Gastroesophageal sphincter (tissue), 4 donors: ENCODE data around the gene ERC1. TPM values are rescaled to one million over a fixed set of nuclear protein-coding genes. Genes with fewer than 3 reads are reported as not detected.
"Not testable (repeated sequence)": the region's sequence is repeated elsewhere in the genome, so short reads cannot be mapped to it uniquely, and the experiment has no call there.

Source experiments
- ATAC-seq: fragments of 150-250 bp; one replicate; pipeline ENCODE4 v1.9.1; 2016; ENCODE audit warnings: mild to moderate bottlenecking, moderate library complexity
- H3K27ac ChIP-seq, 4 donors: fragments of 200-600 bp; sonication (generic) in 3 of 4; 1 replicate in 3 of 4; 2 replicates in 1 of 4; pipeline ENCODE4 v1.5.1; 2016 to 2019
- H3K27me3 ChIP-seq: fragments of 200-600 bp; sonication (generic); one replicate; pipeline ENCODE4 v1.5.1; 2019
- H3K36me3 ChIP-seq, 2 donors: fragments of 200-600 bp; sonication (generic); one replicate each; pipeline ENCODE4 v1.5.1; 2019; ENCODE audit warnings: control low read depth in 1 of 2
- H3K4me1 ChIP-seq, 3 donors: fragments of 200-600 bp; sonication (generic); 1 replicate in 2 of 3; 2 replicates in 1 of 3; pipeline ENCODE4 v1.5.1; 2016 to 2019; ENCODE audit warnings: control low read depth in 2 of 3
- H3K4me3 ChIP-seq, 2 donors: fragments of 200-600 bp; sonication (generic); one replicate each; pipeline ENCODE4 v1.5.1; 2019; ENCODE audit warnings: mild to moderate bottlenecking in 1 of 2, moderate library complexity in 1 of 2
- H3K9me3 ChIP-seq, 3 donors: fragments of 200-600 bp; sonication (generic); one replicate each; pipeline ENCODE4 v1.5.1; 2017 to 2019; ENCODE audit warnings: control low read depth in 2 of 3
- EP300 ChIP-seq: sonication (generic); formaldehyde crosslinking; IDR thresholded peaks from one replicate; pipeline ENCODE4 v1.6.1; 2017; ENCODE audit warnings: antibody characterized with exemption, mild to moderate bottlenecking
- POLR2A ChIP-seq, 2 donors: fragments of 450-650 bp; IDR thresholded peaks; one replicate each; pipeline ENCODE4 v1.6.1; 2017; ENCODE audit warnings: antibody characterized with exemption in 2 of 2, mild to moderate bottlenecking in 2 of 2, moderate library complexity in 1 of 2
- POLR2AphosphoS5 ChIP-seq: sonication (generic); formaldehyde crosslinking; IDR thresholded peaks from one replicate; pipeline ENCODE4 v1.6.1; 2017; ENCODE audit warnings: antibody characterized with exemption
- WGBS, 2 donors: methylation state at CpG; one replicate each; pipeline ENCODE4 v1.1.5; 2018; ENCODE audit warnings: low coverage in 1 of 2; 5-methylcytosine and 5-hydroxymethylcytosine counted together
- total RNA-seq, 4 donors: library from RNA; depleted of rRNA; stranded (reverse); fragments of >200 nt; gene quantifications; one replicate each; pipeline ENCODE4 v1.1.0, GENCODE V29; 2016
- TF ChIP-seq, protein P1 (sequence below), 4 experiments: fragments of 200-600 bp in 2 of 4; fragments of 450-650 bp in 2 of 4; sonication (generic) in 1 of 4; IDR thresholded peaks; one replicate each; pipeline ENCODE4 v1.5.1; 2017 to 2019; ENCODE audit warnings: antibody characterized with exemption in 4 of 4, mild to moderate bottlenecking in 2 of 4, moderate library complexity in 2 of 4

The ERC1 gene
- total RNA-seq, 4 donors from 2014 or later = 38.3 to 80.2 (median 58.4) TPM

GRCh38 chr12:997505-997904 is 6.5 kb downstream of the ERC1 start:
- no peaks in the 10 kb centered on the region for H3K27me3 ChIP-seq
- peak overlapping the region in 1 of 4 donors; percentile 1 for H3K27ac ChIP-seq
- ATAC-seq = no peak
- H3K9me3 ChIP-seq = no peaks in the 10 kb centered on the region
- H3K4me3 ChIP-seq = no peak overlapping the region
- peaks cover 0 to 62% (median 4%) of the 10 kb centered on the region in 3 donors for H3K4me1 ChIP-seq
- 60% methylated on average over 1 of the region's 1 CpG; no CpG with 5 or more reads in 1 of the 2 donors for WGBS, 2 donors
- H3K36me3 ChIP-seq = no peaks in the 10 kb centered on the region
- TF ChIP-seq, protein P1, sequence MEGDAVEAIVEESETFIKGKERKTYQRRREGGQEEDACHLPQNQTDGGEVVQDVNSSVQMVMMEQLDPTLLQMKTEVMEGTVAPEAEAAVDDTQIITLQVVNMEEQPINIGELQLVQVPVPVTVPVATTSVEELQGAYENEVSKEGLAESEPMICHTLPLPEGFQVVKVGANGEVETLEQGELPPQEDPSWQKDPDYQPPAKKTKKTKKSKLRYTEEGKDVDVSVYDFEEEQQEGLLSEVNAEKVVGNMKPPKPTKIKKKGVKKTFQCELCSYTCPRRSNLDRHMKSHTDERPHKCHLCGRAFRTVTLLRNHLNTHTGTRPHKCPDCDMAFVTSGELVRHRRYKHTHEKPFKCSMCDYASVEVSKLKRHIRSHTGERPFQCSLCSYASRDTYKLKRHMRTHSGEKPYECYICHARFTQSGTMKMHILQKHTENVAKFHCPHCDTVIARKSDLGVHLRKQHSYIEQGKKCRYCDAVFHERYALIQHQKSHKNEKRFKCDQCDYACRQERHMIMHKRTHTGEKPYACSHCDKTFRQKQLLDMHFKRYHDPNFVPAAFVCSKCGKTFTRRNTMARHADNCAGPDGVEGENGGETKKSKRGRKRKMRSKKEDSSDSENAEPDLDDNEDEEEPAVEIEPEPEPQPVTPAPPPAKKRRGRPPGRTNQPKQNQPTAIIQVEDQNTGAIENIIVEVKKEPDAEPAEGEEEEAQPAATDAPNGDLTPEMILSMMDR (IDR thresholded peaks at IDR 0.05) = no peak
- TF ChIP-seq EP300 (no peak), POLR2A (IDR thresholded peaks at IDR 0.05) (no peak), POLR2AphosphoS5 (no peak)

GRCh38 chr12:998020-998874 is 7.2 kb downstream of the ERC1 start:
- ATAC-seq = no peak
- no peak overlapping the region for H3K4me3 ChIP-seq
- TF ChIP-seq POLR2AphosphoS5 (no peak), EP300 (no peak), POLR2A (IDR thresholded peaks at IDR 0.05) (no peak)
- TF ChIP-seq, protein P1 (IDR thresholded peaks at IDR 0.05) = no peak

DNA sequence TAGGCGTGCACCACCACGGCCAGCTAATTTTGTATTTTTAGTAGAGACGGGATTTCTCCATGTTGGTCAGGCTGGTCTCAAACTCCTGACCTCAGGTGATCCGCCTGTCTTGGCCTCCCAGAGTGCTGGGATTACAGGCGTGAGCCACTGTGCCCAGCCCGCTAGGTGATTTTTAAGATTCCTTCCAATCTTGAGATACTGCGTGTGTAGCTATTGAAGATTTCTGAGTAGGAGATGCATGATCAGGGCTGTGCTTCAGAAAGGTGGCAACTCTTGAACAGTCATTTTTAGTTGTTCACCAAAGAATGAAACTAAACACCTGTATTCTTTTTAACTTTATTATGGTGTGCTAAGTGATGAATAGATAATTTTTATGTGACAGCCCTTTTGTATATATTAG is 8.7 kb downstream of the ERC1 start:
- not testable (repeated sequence) for H3K27ac ChIP-seq, H3K9me3 ChIP-seq, ATAC-seq, H3K36me3 ChIP-seq, H3K4me3 ChIP-seq, H3K27me3 ChIP-seq
- H3K4me1 ChIP-seq = peaks cover 0 to 48% (median 0%) of the 10 kb centered on the region in 3 donors
- WGBS, 2 donors = 93 to 97% methylated on average over 4 to 7 of the region's 7 CpGs

More at GRCh38 chr12:998020-998874, 7.2 kb downstream of the ERC1 start:
- no peaks in the 10 kb centered on the region for H3K36me3 ChIP-seq
- 58 to 73% methylated on average over 5 of the region's 6 CpGs for WGBS, 2 donors
- no peaks in the 10 kb centered on the region for H3K27me3 ChIP-seq
- no peaks in the 10 kb centered on the region for H3K9me3 ChIP-seq
- H3K4me1 ChIP-seq = peaks cover 0 to 55% (median 0%) of the 10 kb centered on the region in 3 donors
- peak overlapping the region in 1 of 4 donors; percentile 1 for H3K27ac ChIP-seq

DNA sequence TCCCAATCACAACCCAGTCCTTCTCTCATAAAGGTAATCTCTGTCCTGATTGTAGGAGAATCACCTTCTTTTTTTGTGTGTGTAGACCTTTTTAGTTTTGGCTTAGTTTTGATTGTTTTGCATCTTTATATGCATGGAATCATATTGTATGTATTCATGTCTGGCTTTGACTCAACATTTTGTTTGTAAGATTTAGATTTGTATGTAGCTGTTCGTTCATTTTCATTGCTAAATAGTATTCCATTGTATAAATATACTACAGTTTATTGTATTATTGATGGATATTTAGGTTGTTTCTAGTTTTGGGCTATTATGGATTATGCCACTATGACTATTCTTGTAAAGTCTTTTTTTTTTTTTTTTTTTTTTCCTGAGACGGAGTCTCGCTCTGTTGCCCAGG is 10.5 kb downstream of the ERC1 start:
- no peaks in the 10 kb centered on the region for H3K9me3 ChIP-seq
- TF ChIP-seq POLR2AphosphoS5 (no peak), EP300 (no peak), POLR2A (IDR thresholded peaks at IDR 0.05) (no peak)
- TF ChIP-seq, protein P1 (IDR thresholded peaks at IDR 0.05) = no peak
- no peaks in the 10 kb centered on the region for H3K27me3 ChIP-seq
- no peak for ATAC-seq
- H3K27ac ChIP-seq = no peak overlapping the region
- no peak overlapping the region for H3K4me3 ChIP-seq
- 100% methylated on average over 1 to 2 of the region's 3 CpGs for WGBS, 2 donors
- peaks cover 0 to 38% (median 0%) of the 10 kb centered on the region in 3 donors for H3K4me1 ChIP-seq
- H3K36me3 ChIP-seq = no peaks in the 10 kb centered on the region

GRCh38 chr12:1003600-1004271 is 12.7 kb downstream of the ERC1 start:
- Histone ChIP-seq H3K9me3 (no peaks in the 10 kb centered on the region), H3K4me3 (no peak overlapping the region), H3K4me1 (peaks cover 0 to 16% (median 0%) of the 10 kb centered on the region in 3 donors), H3K36me3 (no peaks in the 10 kb centered on the region), H3K27me3 (no peaks in the 10 kb centered on the region), H3K27ac (no peak overlapping the region)
- TF ChIP-seq EP300 (no peak), POLR2AphosphoS5 (no peak), POLR2A (IDR thresholded peaks at IDR 0.05) (no peak)
- TF ChIP-seq, protein P1 (IDR thresholded peaks at IDR 0.05) = no peak
- no peak for ATAC-seq
- 40 to 65% methylated on average over 1 to 3 of the region's 3 CpGs for WGBS, 2 donors
